ENCODE results near the gene GNS.

- no peak for TF ChIP-seq CTCF (CRISPR knock-in tag; IDR thresholded peaks at IDR 0.05)
- TF ChIP-seq TRIM22 (IDR thresholded peaks at IDR 0.05) = no peak
- no peak for TF ChIP-seq JUN (CRISPR knock-in tag; IDR thresholded peaks at IDR 0.05)
- TF ChIP-seq FOXA1 (IDR thresholded peaks at IDR 0.05) = no peak
- TF ChIP-seq FOXA1 (CRISPR knock-in tag; IDR thresholded peaks at IDR 0.05) = no peak
- no peak for TF ChIP-seq ZNF737 (CRISPR knock-in tag; IDR thresholded peaks at IDR 0.05; ENCODE audit: borderline replicate concordance)
- TF ChIP-seq KDM2A (CRISPR knock-in tag; IDR thresholded peaks at IDR 0.05; ENCODE audit: borderline replicate concordance, low read depth) = no peak
- no peak for TF ChIP-seq JUND (CRISPR knock-in tag; IDR thresholded peaks at IDR 0.05)
- no peak for TF ChIP-seq ZNF513 (CRISPR knock-in tag; conservative IDR thresholded peaks at IDR 0.05)
These were observed 70.5 kb downstream of the GNS start for GRCh38 chr12:64688715-64689114.

Measured in HepG2 (cell line).